ENCODE measurements around the gene ALPP. TPM values are rescaled to one million over a fixed set of nuclear protein-coding genes. Genes with fewer than 3 reads are reported as not detected.
"Not testable (repeated sequence)": the region's sequence is repeated elsewhere in the genome, so short reads cannot be mapped to it uniquely, and the experiment has no call there.

ALPP gene
- polyA plus RNA-seq (2014; cell fraction: cytosol; rRNA removed), result not detected in 2 replicates
- polyA plus RNA-seq (2014; cell fraction: nucleus; rRNA removed), result not detected in 2 replicates

- not testable (repeated sequence) for DNase-seq (ENCODE audit: low spot score)
Measured at GRCh38 chr2:232378735-232379151, at the start of gene ALPP. TSS of gene ALPP (plus strand) at chr2:232378751. CDS start at chr2:232378803, 52 bp downstream.

GRCh38 chr2:232329716-232330067, 48.9 kb upstream of the ALPP start:
- DNase-seq (ENCODE audit: low spot score), result no peak

- no peak for DNase-seq (ENCODE audit: low spot score)
Measured at GRCh38 chr2:232330068-232330999, 48.2 kb upstream of the ALPP start.

- not testable (repeated sequence) for DNase-seq (ENCODE audit: low spot score)
Measured at GRCh38 chr2:232331061-232331460, 47.5 kb upstream of the ALPP start.

- not testable (repeated sequence) for DNase-seq (ENCODE audit: low spot score)
Measured at GRCh38 chr2:232331641-232332040, 46.9 kb upstream of the ALPP start.

GRCh38 chr2:232332244-232332939, 46.2 kb upstream of the ALPP start:
- not testable (repeated sequence) for DNase-seq (ENCODE audit: low spot score)

GRCh38 chr2:232332940-232333259, 45.7 kb upstream of the ALPP start:
- DNase-seq (ENCODE audit: low spot score), result no peak

GRCh38 chr2:232333361-232334135, 45.0 kb upstream of the ALPP start:
- no peak for DNase-seq (ENCODE audit: low spot score)

- DNase-seq (ENCODE audit: low spot score), result not testable (repeated sequence)
Measured at GRCh38 chr2:232334136-232334884, 44.2 kb upstream of the ALPP start.

- DNase-seq (ENCODE audit: low spot score), result not testable (repeated sequence)
Measured at GRCh38 chr2:232334885-232335205, 43.7 kb upstream of the ALPP start.

GRCh38 chr2:232335206-232335858, 43.2 kb upstream of the ALPP start:
- DNase-seq (ENCODE audit: low spot score), result not testable (repeated sequence)

- DNase-seq (ENCODE audit: low spot score), result no peak
Measured at GRCh38 chr2:232335859-232336215, 42.7 kb upstream of the ALPP start.

- no peak for DNase-seq (ENCODE audit: low spot score)
Measured at GRCh38 chr2:232336241-232336736, 42.3 kb upstream of the ALPP start.

GRCh38 chr2:232336981-232337720, 41.4 kb upstream of the ALPP start:
- no peak for DNase-seq (ENCODE audit: low spot score)

GRCh38 chr2:232338094-232338758, 40.3 kb upstream of the ALPP start:
- DNase-seq (ENCODE audit: low spot score), result not testable (repeated sequence)

- no peak for DNase-seq (ENCODE audit: low spot score)
Measured at GRCh38 chr2:232338759-232339106, 39.8 kb upstream of the ALPP start.

- no peak for DNase-seq (ENCODE audit: low spot score)
Measured at GRCh38 chr2:232339121-232340081, 39.1 kb upstream of the ALPP start.

Data from SK-N-DZ (cell line).